ENCODE measurements around the gene MTERF2. TPM values are rescaled to one million over a fixed set of nuclear protein-coding genes. Genes with fewer than 3 reads are reported as not detected.

Gene MTERF2
- total RNA-seq, 2 experiments from 2014 or later, result 8.8 to 10.4 TPM

DNA sequence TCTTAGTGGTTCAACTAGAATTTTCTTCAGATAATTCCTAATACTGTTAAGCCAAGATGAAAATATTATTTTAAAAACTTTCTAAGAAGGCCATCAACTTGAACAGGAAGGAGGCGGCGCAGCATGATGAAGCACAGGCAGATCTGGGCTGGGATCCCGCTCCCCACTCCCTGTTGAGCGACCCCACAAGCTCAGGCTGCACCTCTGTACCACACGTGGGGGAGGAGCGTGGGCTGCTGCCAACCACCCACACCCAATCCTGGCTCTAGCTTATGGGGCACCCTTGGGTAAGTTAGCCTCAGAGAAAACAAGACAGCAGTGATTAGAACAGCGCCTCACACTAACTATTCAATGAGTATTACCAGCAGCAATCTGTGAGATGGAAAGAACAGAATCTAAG is 6.0 kb downstream of the MTERF2 start:
- ChIA-PET CTCF (ENCODE audit: unreplicated experiment) (no interaction called here), POLR2A (no interaction called here)
- Histone ChIP-seq H3K4me3 (ENCODE audit: low read depth, low read length, poor library complexity, severe bottlenecking) (no peak overlapping the region), H2AFZ (ENCODE audit: low read length) (no peak overlapping the region), H3K4me2 (ENCODE audit: low read length) (no peak overlapping the region), H3K36me3 (ENCODE audit: insufficient read depth, low read length) (peaks cover 11% of the 10 kb centered on the region), H3K4me1 (ENCODE audit: insufficient read depth, low read length, poor library complexity, severe bottlenecking) (peaks cover 4% of the 10 kb centered on the region), H3K9me3 (ENCODE audit: low read length) (no peaks in the 10 kb centered on the region), H3K9me2 (ENCODE audit: insufficient read depth, low read length) (no peaks in the 10 kb centered on the region), H3K79me2 (ENCODE audit: insufficient read depth, low read depth, low read length) (no peaks in the 10 kb centered on the region), H3K27ac (ENCODE audit: low read depth, low read length, poor library complexity, severe bottlenecking) (no peak overlapping the region), H4K20me1 (ENCODE audit: insufficient read depth, low read length) (no peaks in the 10 kb centered on the region)
- DNase-seq (ENCODE audit: low spot score), result no peak
- BruUV-seq (replicated peaks), result no TSS peak
- intact Hi-C loops (cut with micrococcal nuclease; ENCODE audit: unreplicated experiment), result no loop called here
- TF ChIP-seq EZH2phosphoT487 (IDR thresholded peaks at IDR 0.05; ENCODE audit: borderline replicate concordance, low read depth, low read length), result no peak
- TF ChIP-seq, protein P1, sequence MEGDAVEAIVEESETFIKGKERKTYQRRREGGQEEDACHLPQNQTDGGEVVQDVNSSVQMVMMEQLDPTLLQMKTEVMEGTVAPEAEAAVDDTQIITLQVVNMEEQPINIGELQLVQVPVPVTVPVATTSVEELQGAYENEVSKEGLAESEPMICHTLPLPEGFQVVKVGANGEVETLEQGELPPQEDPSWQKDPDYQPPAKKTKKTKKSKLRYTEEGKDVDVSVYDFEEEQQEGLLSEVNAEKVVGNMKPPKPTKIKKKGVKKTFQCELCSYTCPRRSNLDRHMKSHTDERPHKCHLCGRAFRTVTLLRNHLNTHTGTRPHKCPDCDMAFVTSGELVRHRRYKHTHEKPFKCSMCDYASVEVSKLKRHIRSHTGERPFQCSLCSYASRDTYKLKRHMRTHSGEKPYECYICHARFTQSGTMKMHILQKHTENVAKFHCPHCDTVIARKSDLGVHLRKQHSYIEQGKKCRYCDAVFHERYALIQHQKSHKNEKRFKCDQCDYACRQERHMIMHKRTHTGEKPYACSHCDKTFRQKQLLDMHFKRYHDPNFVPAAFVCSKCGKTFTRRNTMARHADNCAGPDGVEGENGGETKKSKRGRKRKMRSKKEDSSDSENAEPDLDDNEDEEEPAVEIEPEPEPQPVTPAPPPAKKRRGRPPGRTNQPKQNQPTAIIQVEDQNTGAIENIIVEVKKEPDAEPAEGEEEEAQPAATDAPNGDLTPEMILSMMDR (conservative IDR thresholded peaks at IDR 0.05; ENCODE audit: low read length), result no peak

DNA sequence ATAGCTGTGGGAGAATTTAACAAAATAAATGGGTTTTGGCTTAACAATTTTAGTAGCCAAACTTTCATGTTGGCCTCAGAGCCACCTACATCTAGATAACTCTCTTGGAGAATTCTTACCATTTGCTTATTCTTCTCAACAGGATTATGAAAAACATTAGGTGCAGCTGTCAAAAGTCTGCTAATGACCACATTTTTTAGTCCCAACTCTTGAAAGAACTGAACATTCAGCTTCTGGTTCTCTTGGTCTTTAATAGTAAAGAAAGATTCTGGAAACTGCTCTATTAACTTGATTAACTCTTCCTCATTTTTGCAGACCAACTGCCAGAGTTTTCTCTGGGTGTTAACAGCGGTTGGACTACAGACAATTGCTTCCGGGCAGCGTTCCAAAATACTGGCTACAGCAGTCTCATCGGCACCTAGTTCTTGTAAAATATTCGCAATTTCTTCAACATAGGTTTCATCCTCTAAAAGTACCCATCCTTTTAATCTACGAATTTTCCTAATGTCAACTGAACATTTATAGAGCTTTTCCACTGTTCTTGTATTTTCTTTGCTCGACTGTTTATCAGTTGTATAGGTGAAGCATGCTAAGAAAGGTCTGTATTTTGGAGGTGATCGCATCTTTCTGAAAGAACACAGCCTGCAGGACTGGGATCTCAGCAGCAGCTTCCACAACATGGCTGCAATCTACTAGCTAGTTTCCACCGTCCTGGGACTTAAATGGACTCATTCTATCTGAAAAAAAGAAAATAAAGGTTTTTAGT is 8.7 kb downstream of the MTERF2 start:
- no peak for TF ChIP-seq EZH2phosphoT487 (IDR thresholded peaks at IDR 0.05; ENCODE audit: borderline replicate concordance, low read depth, low read length)
- TF ChIP-seq, protein P1 (conservative IDR thresholded peaks at IDR 0.05; ENCODE audit: low read length), result no peak
- H3K4me1 ChIP-seq (ENCODE audit: insufficient read depth, low read length, poor library complexity, severe bottlenecking), result peaks cover 18% of the 10 kb centered on the region
- no TSS peak for BruUV-seq (replicated peaks)
- H3K27ac ChIP-seq (ENCODE audit: low read depth, low read length, poor library complexity, severe bottlenecking), result no peak overlapping the region
- no peaks in the 10 kb centered on the region for H3K9me2 ChIP-seq (ENCODE audit: insufficient read depth, low read length)
- no peaks in the 10 kb centered on the region for H4K20me1 ChIP-seq (ENCODE audit: insufficient read depth, low read length)
- no peak for DNase-seq (ENCODE audit: low spot score)
- no peaks in the 10 kb centered on the region for H3K9me3 ChIP-seq (ENCODE audit: low read length)
- ChIA-PET POLR2A (interaction anchor here (1.2 to 2.1 kb wide), 4 partner anchors 9 to 22 kb away, joined by 4 to 6 read pairs (median 4); partner anchors contain the start of gene MTERF2), CTCF (ENCODE audit: unreplicated experiment) (no interaction called here)
- no peak overlapping the region for H2AFZ ChIP-seq (ENCODE audit: low read length)
- H3K36me3 ChIP-seq (ENCODE audit: insufficient read depth, low read length), result peaks cover 25% of the 10 kb centered on the region
- peaks cover 6% of the 10 kb centered on the region; the same call in 1 of the 2 replicates for H3K79me2 ChIP-seq (ENCODE audit: insufficient read depth, low read depth, low read length)
- H3K4me3 ChIP-seq (ENCODE audit: low read depth, low read length, poor library complexity, severe bottlenecking), result no peak overlapping the region
- H3K4me2 ChIP-seq (ENCODE audit: low read length), result no peak overlapping the region
- intact Hi-C loops (cut with micrococcal nuclease; ENCODE audit: unreplicated experiment), result no loop called here

DNA sequence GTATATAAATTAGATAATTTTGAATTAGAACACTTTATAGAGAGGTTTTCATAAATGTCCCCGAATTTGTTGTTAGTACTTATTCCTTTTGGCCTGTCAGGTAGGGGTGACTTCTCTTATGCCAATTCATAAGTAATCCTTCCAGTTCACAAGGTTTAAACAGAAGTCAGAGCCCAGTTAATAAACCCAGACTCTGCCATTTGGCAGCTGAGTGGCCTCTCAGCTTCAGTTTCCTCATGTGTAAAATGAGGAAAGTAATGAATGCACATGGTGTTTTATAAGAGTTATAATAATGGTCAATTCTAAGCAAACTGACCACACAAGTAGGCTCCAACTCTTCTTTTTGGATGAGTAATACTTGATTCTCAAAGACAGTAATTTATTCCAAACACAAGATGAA is 10.3 kb downstream of the MTERF2 start:
- ChIA-PET CTCF (ENCODE audit: unreplicated experiment) (no interaction called here), POLR2A (interaction anchor here (0.6 to 1.0 kb wide), 2 partner anchors 10 to 44 kb away, joined by 3 to 6 read pairs; partner anchors contain the start of gene MTERF2)
- Histone ChIP-seq H3K4me1 (ENCODE audit: insufficient read depth, low read length, poor library complexity, severe bottlenecking) (peaks cover 21% of the 10 kb centered on the region), H2AFZ (ENCODE audit: low read length) (no peak overlapping the region), H3K4me2 (ENCODE audit: low read length) (no peak overlapping the region), H3K79me2 (ENCODE audit: insufficient read depth, low read depth, low read length) (peaks cover 13% of the 10 kb centered on the region; the same call in 1 of the 2 replicates), H3K9me2 (ENCODE audit: insufficient read depth, low read length) (no peaks in the 10 kb centered on the region), H4K20me1 (ENCODE audit: insufficient read depth, low read length) (0 out of 2 replicates have a peak, but pooled peaks cover 2% of the 10 kb centered on the region), H3K4me3 (ENCODE audit: low read depth, low read length, poor library complexity, severe bottlenecking) (no peak overlapping the region), H3K36me3 (ENCODE audit: insufficient read depth, low read length) (peaks cover 40% of the 10 kb centered on the region), H3K9me3 (ENCODE audit: low read length) (no peaks in the 10 kb centered on the region), H3K27ac (ENCODE audit: low read depth, low read length, poor library complexity, severe bottlenecking) (no peak overlapping the region)
- intact Hi-C loops (cut with micrococcal nuclease; ENCODE audit: unreplicated experiment), result no loop called here
- no peak for TF ChIP-seq EZH2phosphoT487 (IDR thresholded peaks at IDR 0.05; ENCODE audit: borderline replicate concordance, low read depth, low read length)
- TF ChIP-seq, protein P1 (conservative IDR thresholded peaks at IDR 0.05; ENCODE audit: low read length), result no peak
- BruUV-seq (replicated peaks), result no TSS peak
- no peak for DNase-seq (ENCODE audit: low spot score)
